Inflammatory macrophage (primary cell): ENCODE data around the gene TOP1.
"Not testable (repeated sequence)": the region's sequence is repeated elsewhere in the genome, so short reads cannot be mapped to it uniquely, and the experiment has no call there.

Experiments used
- DNase-seq, 2 donors: peaks; one replicate each; pipeline ENCODE4 v3.0.0-alpha.2; 2020 to 2022

The TOP1 gene

DNA sequence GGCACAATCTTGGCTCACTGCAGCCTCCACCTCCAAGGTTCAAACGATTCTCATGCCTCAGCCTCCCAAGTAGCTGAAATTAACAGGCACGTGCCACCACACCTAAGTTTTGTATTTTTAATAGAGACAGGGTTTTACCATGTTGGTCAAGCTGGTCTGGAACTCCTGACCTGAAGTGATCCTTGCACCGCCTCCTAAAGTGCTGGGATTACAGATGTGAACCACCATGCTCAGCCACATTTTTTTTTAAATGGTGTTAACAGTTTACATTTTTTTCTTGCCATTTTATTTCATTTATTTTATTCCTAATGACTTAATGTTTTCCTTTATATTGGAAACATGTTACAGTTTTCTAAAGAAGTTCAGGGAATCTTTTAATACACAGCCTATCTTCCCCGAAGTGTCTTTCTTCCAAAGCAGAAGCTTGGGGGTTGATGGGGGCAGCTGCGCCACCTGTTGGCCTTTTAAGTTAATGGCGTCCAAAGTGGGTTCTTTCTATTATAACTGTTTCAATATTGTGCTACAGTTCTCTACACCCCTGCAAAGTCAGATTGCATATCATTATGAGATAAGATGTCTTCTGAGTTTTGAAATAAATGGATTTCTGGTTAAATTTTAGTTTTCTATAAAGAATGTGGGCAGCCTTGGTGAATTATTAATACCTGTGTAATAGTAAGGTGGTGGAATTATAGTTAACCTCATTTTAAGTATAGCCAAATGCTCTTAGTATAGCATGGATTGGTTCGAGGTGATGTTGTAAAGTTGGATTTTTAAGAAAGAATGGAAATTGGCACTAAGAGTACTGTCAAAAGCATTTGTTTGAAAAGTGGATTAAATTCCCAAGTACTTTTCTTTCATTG is 66.7 kb downstream of the TOP1 start:
- DNase-seq, result peak; percentile 68

GRCh38 chr20:41098703-41099250 is 70.2 kb downstream of the TOP1 start:
- DNase-seq, result peak; percentile 7 to 27

GRCh38 chr20:41100001-41100480 is 71.4 kb downstream of the TOP1 start:
- no peak for DNase-seq

- DNase-seq, result no peak
Observed at GRCh38 chr20:41101660-41102059, 73.0 kb downstream of the TOP1 start.

DNA sequence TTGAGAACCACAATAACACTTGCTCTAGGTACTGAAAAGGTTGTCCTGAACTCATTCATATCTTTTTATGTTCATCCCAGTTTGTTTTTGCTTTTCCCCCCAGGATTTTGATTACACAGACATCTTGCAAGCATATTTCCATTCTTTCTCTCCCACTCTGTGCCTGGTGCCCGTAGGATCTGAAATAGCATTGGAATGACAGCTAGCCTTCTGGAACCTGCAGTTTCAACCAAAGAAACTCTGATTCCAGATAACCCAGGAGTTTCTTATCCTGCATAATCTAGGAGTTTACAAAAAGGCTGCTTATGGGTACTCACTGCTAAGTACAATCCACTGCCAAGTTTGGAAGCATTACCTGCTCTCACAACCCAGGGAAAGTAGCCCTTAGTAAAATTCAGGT is 79.9 kb downstream of the TOP1 start:
- no peak for DNase-seq

DNA sequence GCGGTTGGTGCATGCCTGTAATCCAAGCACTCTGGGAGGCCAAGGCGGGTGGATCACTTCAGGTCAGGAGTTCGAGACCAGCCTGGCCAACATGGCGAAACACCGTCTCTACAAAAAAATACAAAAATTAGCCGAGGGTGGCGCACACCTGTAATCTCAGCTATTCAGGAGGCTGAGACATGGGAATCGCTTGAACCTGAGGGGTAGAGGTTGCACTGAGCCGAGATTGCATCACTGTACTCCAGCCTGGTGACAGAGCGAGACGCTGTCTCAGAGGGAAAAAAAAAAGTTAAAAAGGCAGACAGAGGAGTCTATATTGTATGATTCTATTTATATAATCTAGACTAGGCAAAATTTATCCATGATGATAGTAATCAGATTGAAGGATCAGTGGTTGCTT is 81.4 kb downstream of the TOP1 start:
- no peak for DNase-seq

DNA sequence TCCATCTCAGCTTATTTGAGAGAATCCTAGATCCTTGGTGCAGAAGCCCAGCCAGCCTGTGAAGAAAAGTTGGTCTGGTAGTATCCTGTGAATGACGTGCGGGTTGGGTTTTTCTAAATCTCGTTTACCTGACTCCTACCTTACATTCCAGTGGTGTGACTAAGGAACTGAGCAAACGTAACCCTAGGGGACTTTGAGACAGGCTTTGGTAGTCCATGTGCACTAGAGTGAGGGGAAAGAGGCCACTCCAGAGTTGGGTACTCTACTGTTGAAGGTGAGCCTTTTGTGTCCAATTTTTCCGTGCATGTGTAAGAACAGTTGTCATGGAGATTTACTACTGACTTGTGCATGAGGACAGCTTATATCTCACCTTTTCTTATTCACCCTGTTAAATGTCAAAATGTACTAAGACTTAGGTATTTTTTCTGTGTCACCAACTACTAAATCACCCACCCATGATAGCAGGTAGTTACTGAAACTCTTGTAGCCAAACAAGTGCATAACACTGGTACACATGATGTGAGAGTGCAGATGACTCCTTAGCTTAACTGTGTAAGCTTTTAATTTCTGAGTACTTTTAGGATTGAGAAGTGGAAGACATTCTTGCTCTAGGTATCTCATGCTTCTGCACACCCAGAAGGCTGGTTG is 82.4 kb downstream of the TOP1 start:
- no peak for DNase-seq

GRCh38 chr20:41111578-41111951 is 82.9 kb downstream of the TOP1 start:
- DNase-seq, result peak in 1 of 2 donors; percentile 24

DNA sequence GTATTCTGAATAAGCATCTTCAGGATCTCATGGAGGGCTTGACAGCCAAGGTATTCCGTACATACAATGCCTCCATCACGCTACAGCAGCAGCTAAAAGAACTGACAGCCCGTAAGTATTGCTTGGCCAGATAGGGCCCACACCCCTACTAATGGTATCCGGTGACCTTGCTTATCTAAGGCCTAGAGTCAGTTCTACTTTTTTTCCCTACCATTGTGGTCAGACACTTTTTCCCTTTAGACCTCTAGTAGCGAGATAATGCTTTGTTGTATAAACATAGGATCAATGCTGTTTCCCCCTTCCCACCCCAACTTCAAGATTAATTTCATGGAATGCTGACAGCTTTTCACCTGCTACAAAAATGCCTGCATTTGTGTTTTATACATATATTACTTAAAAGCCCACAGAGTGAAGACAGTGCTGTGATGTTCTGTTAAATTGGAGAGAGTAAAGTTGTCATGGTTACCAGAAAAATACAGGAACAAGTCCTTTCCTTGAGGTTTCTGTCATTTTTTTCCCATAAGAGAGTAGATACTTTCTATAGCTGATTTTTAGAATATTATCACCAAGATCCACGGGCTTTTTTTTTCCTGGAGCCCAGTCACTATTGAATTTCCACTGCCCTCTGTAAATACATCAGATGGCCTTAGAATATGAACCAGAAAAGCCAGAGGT is 87.8 kb downstream of the TOP1 start:
- no peak for DNase-seq

DNA sequence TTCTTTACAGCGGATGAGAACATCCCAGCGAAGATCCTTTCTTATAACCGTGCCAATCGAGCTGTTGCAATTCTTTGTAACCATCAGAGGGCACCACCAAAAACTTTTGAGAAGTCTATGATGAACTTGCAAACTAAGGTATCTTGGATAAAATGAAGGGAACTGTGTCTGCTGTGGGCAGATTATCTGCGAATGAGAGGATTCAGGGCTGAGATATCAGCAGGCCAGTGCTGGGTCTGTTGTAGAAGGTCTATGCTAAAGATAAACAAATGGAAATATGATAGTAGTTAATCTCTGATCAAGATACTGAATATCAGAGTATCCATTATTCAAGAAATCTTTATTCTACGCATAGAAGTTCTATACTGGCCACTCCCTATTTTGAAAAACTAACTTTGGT is 89.5 kb downstream of the TOP1 start:
- not testable (repeated sequence) for DNase-seq

GRCh38 chr20:41118632-41119031 is 90.0 kb downstream of the TOP1 start:
- no peak for DNase-seq

DNA sequence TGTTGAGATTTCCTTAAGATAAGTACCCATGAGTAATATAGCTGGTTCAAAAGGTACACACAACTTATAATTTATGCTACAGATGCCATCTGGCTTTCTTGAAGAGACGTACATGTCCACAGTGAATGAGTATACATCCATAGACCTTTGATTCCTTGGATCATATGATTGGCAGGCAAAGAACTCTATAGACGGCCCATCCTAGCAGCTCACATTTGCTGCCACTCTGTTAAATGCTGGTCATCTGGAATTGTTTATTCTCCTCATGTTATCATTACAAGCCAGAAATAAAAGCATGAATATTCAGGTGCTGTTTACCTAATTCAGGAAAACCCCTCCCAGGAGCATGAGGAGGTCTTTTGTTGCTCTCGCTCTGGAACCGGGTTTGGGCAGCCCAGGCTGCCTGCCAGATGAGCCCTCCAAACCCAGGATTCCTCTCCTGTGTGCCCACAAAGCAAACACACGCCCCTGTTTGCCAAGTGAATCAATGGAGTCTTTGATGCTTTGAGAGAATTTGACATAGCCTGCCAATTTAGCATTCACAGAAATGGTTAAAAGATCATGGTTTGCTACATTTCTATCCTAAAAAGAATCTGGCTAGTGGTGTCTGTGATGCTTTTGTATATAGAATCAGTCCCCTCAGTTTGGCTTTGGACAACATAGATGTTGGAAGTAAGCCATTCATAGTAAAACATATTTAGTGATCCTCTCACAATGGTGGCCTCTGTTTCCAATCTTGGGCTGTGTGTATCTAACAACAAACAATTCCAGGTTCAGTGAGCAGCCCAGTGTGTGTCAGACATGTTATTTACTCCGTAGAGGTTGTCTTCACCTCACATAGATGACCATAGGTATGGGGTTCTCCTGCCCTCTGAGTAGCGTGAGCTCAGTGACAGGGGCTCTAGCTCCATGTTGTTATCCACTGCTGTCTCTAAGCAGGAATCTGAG is 91.3 kb downstream of the TOP1 start:
- DNase-seq, result no peak

DNA sequence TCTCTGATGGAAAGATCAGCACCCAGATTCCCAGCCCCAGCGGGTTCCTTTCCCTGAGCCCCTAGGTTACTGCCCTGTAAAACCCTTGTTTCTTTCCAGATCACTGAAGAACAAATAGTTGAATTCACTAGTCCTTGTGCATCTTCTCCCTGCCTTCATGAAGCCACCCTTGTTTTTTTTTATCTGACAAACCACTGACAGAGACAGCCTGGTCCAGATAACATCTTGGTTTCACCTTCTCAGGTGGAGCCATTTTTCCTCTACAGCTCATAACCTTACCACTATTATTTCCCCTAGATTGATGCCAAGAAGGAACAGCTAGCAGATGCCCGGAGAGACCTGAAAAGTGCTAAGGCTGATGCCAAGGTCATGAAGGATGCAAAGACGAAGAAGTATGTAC is 92.8 kb downstream of the TOP1 start:
- DNase-seq, result no peak

- no peak for DNase-seq
Observed at GRCh38 chr20:41123631-41124030, 95.0 kb downstream of the TOP1 start.

GRCh38 chr20:41124451-41125094 is 96.0 kb downstream of the TOP1 start:
- DNase-seq, result no peak

DNA sequence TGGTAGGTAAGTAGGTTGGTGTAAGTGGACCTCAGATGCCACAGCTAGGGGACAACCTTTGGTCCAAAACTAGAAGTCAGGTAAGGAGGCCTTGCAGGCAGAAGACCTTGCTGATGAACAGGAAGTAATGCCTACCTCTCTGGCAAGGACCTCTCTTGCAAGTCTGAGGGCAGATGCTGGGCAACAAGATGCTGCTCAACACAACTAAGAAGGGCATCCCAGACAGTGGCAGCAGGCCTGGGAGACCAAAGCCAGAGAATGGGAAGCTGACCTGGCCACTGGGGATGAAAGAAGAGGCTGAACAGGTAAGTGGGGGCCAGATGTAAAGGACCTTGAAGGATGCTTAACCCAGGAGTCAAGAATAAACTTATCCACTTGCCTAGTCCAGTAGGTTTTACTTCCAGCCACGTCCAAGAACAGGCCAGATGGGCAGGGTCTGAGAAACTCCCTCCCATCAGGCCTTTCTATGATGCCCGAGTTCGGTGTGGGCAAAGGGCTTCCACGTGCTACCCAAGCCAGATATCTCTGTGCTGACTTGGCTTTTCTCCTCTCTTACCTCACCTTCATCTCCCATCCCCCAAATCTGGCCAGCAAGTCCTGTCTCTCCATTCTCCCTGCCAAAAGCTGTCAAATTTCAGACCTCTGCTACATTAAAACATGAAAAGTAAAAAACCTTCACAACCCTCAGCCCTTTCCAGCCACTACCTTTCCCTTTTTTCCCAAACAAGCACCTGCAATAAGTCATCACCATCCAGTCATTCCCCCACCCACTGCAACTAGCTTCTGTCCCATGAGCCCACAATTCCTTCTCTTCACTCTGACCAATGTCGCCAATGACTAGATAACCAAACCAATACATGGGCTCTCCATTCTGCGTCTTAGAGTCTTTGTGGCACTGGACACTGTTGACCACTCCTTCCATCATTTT is 97.2 kb downstream of the TOP1 start:
- DNase-seq, result no peak

DNA sequence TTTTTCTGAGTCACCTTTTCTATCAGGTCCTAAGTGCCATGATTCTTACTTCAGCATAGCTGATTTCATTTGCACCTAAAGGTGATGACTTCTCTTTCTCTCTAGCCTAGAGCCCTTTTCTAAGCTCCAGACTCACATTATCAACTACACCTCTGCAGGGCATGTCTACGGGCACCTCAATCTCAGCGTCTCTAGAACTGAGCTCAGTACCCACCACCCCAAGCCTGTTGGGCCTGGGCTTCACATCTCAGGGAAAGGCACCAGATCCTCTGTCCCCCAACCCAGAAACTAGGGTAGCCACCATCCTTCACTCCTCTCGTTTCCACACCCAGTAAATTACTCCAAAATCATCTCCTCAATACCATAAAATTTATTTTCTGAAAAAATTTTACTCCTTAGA is 98.1 kb downstream of the TOP1 start:
- no peak for DNase-seq

- DNase-seq, result not testable (repeated sequence)
Observed at GRCh38 chr20:41128317-41128716, 99.7 kb downstream of the TOP1 start.

DNA sequence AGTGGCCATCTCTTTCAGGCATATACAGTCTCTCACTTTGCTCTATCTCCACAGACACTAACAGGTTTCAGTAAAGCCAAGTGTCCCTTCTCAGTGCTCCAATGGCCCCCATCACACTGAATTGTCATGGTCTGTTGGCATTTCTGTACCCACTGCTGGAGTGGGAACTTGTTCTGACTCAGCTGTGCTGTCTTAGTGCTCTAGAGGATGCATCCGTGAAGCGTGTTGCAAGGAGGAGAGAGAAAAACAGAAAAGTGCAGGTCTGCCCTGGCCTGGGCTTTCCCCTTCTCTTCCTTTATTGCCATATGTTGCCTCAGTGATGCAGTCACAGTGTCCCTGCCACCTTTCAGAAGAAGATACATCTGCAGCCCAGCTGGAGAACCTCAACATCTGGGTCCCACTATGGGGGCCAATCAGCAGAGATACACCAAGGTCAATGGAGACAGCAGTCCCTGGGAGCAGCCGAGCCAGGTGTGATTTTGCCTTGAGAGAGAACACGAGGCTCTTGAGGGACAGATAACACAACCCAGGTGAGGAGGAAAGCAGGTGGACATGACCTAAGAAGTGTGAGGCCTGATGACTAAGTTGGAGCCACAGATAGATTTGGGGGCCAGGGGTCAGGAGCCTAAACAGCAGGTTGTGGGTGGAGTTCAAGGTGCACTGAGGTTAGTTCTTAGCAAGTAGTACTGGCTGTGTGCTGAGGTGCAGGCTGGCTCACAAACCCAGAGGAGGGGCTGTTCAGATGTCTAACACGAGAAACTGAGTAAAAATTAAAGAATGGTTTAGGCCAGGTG is 103.2 kb downstream of the TOP1 start:
- DNase-seq, result no peak

DNA sequence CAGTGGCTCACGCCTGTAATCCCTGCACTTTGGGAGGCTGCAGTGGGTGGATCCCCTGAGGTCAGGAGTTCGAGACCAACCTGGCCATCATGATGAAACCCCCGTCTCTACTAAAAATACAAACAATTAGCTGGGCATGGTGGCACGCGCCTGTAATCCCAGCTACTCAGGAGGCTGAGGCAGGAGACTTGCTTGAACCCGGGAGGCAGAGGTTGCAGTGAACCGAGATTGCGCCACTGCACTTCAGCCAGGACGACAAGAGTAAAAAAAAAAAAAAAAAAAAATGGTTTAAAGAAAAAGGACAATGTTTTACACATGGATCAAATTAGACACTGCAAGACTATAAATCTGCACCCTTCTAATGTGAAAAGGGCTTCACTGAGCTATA is 103.8 kb downstream of the TOP1 start:
- not testable (repeated sequence) for DNase-seq
